Naive thymus-derived CD8-positive, alpha-beta T cell (primary cell): ENCODE measurements around the gene L3MBTL1. TPM values are rescaled to one million over a fixed set of nuclear protein-coding genes. Genes with fewer than 3 reads are reported as not detected.
A peak's percentile ranks its signal among the peaks of the same experiment; 100 is the strongest.

Experiments used
- ATAC-seq, 2 donors: fragments of 150-1000 bp; cut with Tn5 transposase in 1 of 2; sonication (Bioruptor Pico), chemical (Tn5 transposase) in 1 of 2; 1 replicate in 1 of 2; 2 replicates in 1 of 2; pipeline ENCODE4 v1.10.0; 2021; ENCODE audit warnings: mild to moderate bottlenecking in 2 of 2, moderate library complexity in 2 of 2
- POLR2A ChIA-PET: fragments of 350-600 bp; sonication (Branson Sonifier 250); formaldehyde crosslinking; loops from one replicate; lab custom pipeline; 2021; ENCODE audit warnings: antibody characterized with exemption; lab: Charles Lee
- DNase-seq, 10 donors: peaks; one replicate each; pipeline versions ENCODE4 v3.0.0 to v3.0.0-alpha.2; 2020 to 2022
- H3K27ac Mint-ChIP-seq, 10 donors: one replicate each; pipeline ENCODE4 v1.8.0; 2020 to 2022; ENCODE audit warnings: mild to moderate bottlenecking in 10 of 10, mixed read lengths in 10 of 10, moderate library complexity in 4 of 10, inconsistent platforms in 1 of 10
- H3K27me3 Mint-ChIP-seq, 5 donors: one replicate each; pipeline ENCODE4 v1.8.0; 2021 to 2022; ENCODE audit warnings: mixed read lengths in 5 of 5
- H3K36me3 Mint-ChIP-seq, 3 donors: one replicate each; pipeline ENCODE4 v1.8.0; 2020 to 2022; ENCODE audit warnings: mixed read lengths in 3 of 3, mild to moderate bottlenecking in 2 of 3, inconsistent platforms in 1 of 3
- H3K4me1 Mint-ChIP-seq, 4 donors: one replicate each; pipeline ENCODE4 v1.8.0; 2021 to 2022; ENCODE audit warnings: mixed read lengths in 4 of 4
- H3K4me3 Mint-ChIP-seq, 10 donors: one replicate each; pipeline ENCODE4 v1.8.0; 2020 to 2022; ENCODE audit warnings: mild to moderate bottlenecking in 10 of 10, mixed read lengths in 10 of 10, moderate library complexity in 6 of 10, inconsistent platforms in 1 of 10
- H3K9me3 Mint-ChIP-seq, 9 donors: one replicate each; pipeline ENCODE4 v1.8.0; 2020 to 2022; ENCODE audit warnings: mixed read lengths in 9 of 9, mild to moderate bottlenecking in 3 of 9, inconsistent platforms in 1 of 9, moderate library complexity in 1 of 9
- polyA plus RNA-seq, 3 donors: library from polyadenylated mRNA; unstranded; fragments of 300-500 nt; fragmentation: Illumina TruSeq; gene quantifications; one replicate each; pipeline ENCODE4 v1.2.3, GENCODE V29; 2021
- total RNA-seq, 8 experiments: library from RNA in 2 of 8; stranded (reverse) in 2 of 8; gene quantifications; one replicate each; pipeline ENCODE4 v1.2.3 and lab custom pipeline; 2021 to 2026

L3MBTL1 gene
- total and polyA plus RNA-seq, 5 experiments from 2014 or later: 0.66 to 27.2 (median 1.7) TPM

DNA sequence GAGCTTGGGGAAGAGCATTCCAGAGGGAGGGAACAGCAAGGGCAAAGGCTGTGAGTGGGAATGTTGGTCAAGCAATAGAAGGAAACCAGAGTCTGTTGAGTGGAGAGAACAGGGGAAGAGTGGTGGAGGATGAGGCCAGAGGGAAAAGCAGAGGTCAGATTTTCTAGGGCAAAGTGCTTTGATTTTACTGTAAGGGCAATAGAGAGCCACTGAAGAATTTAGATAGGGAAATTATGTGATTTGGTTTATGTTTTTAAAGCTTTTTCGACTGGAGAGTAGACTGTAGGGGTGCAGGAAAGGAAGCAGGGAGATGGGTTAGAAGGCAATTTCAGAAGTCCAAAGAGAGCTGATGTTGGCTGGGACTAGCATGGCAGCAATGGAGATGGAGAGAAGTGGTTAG, 4.4 kb downstream of the L3MBTL1 start:
- no peaks in the 10 kb centered on the region for H3K9me3 Mint-ChIP-seq
- peaks cover 20 to 31% (median 25%) of the 10 kb centered on the region in 4 donors for H3K4me1 Mint-ChIP-seq
- H3K27ac Mint-ChIP-seq: no peak overlapping the region
- POLR2A ChIA-PET: interaction anchor here (0.7 kb wide), 1 partner anchor 13 kb away, joined by 3 read pairs; no protein-coding TSS in a partner anchor
- peaks cover 0 to 8% (median 0%) of the 10 kb centered on the region in 3 donors for H3K36me3 Mint-ChIP-seq
- no peak overlapping the region for H3K4me3 Mint-ChIP-seq
- DNase-seq (no peak), ATAC-seq (no peak)
- H3K27me3 Mint-ChIP-seq: peaks cover 0 to 26% (median 16%) of the 10 kb centered on the region in 5 donors

DNA sequence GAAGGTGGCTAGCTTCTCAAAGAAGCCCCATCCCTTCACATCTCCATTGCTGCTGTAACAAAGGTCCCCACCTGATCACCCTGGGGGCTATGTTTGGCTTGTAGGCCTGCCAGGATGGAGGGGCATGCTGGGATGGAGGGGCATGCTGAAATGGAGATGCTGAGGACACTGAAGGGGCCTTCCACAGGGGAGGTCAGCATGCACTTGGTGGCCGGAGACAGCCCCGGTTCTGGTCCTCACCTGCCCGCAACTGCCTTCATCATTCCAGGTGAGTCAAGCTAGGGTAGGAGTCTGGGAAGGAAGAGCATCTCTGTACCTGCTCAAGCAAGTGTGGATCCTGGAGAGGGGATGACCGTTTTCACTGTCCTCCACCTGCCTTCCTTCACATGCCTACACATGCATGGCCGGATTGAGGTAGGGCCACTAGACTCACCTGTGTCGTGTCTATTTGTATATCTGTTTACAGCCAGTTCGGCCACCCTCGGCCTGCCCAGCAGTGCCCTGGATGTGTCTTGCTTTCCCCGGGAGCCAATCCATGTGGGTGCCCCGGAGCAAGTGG, 6.0 kb downstream of the L3MBTL1 start:
- POLR2A ChIA-PET: interaction anchor here (1.8 kb wide), 1 partner anchor 56 kb away, joined by 23 read pairs; the partner anchor contains the start of gene SRSF6
- H3K4me1 Mint-ChIP-seq: peaks cover 20 to 30% (median 27%) of the 10 kb centered on the region in 4 donors
- DNase-seq: peak in 2 of 10 donors; percentile 8 to 12

DNA sequence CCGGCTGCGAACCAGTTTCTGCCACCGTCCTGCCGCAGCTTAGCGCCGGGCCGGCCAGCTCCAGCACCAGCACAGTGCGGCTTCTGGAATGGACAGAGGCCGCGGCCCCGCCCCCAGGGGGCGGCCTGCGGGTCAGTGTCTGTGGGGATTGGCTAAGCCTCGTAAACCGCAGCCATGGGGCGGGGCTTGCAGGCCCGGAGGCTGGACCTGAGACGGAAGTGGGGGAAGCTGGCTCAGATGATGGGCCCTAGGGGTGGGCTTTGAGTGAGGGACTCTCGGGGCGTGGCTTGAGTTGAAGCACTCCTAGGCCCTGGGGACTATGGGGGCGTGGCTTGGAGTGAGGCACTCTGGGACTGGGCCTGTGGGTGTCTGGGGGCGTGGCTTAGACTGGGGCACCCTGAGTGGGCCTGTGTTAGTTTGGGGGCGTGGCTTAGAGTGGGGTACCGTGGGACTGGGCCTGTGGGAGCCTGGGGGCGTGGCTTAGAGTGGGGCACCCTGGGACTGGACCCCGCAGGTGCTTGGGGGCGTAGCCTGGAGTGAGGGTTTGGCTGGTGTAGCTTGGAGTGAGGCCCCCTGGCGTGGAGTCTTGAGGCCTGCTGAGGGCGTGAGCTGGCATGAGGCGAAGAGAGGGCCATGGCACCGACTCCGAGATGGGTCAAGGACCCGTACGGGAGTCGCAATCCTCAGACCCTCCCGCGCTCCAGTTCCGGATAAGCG, 6.6 kb downstream of the L3MBTL1 start:
- peak; percentile 86 to 90 for ATAC-seq
- H3K27me3 Mint-ChIP-seq: peaks cover 0 to 12% (median 5%) of the 10 kb centered on the region in 5 donors
- peaks cover 0 to 12% (median 0%) of the 10 kb centered on the region in 3 donors for H3K36me3 Mint-ChIP-seq
- H3K4me3 Mint-ChIP-seq: peak overlapping the region; percentile 88 to 96 (median 92)
- POLR2A ChIA-PET: interaction anchor here (0.6 to 1.8 kb wide), 6 partner anchors 11 to 77 kb away, joined by 3 to 23 read pairs (median 3); partner anchors contain the start of genes IFT52 and SRSF6
- H3K9me3 Mint-ChIP-seq: no peaks in the 10 kb centered on the region
- H3K4me1 Mint-ChIP-seq: peaks cover 20 to 25% (median 22%) of the 10 kb centered on the region in 4 donors
- peak overlapping the region; percentile 84 to 97 (median 92) for H3K27ac Mint-ChIP-seq
- peak; percentile 80 to 98 (median 93) for DNase-seq

More for the DNA sequence above, 6.0 kb downstream of the L3MBTL1 start:
- Mint-ChIP-seq H3K9me3 (no peaks in the 10 kb centered on the region), H3K27me3 (peaks cover 0 to 18% (median 11%) of the 10 kb centered on the region in 5 donors), H3K27ac (peak overlapping the region in 7 of 10 donors; percentile 34 to 97 (median 66)), H3K36me3 (peaks cover 0 to 12% (median 0%) of the 10 kb centered on the region in 3 donors), H3K4me3 (peak overlapping the region; percentile 39 to 96 (median 92))
- ATAC-seq: no peak

DNA sequence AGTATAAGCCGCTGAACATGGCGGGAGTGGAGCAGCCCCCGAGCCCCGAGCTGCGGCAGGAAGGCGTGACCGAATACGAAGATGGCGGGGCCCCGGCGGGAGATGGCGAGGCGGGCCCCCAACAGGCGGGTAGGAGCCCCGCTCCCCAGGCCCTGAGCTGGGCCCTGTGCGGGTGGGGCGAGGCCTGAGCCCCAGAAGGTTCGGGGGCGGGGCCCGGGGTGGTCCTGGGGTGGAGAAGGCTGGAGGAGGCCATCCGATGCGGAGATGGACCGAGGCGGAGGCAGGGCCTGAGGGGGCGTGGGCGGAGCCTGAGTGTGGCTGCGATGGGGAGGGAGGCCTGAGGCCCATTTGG, 7.1 kb downstream of the L3MBTL1 start:
- Mint-ChIP-seq H3K9me3 (no peaks in the 10 kb centered on the region), H3K27ac (peak overlapping the region; percentile 84 to 97 (median 92)), H3K27me3 (peaks cover 0 to 7% (median 2%) of the 10 kb centered on the region in 5 donors), H3K4me1 (peaks cover 20 to 24% (median 22%) of the 10 kb centered on the region in 4 donors), H3K4me3 (peak overlapping the region; percentile 88 to 96 (median 92)), H3K36me3 (peaks cover 0 to 9% (median 0%) of the 10 kb centered on the region in 3 donors)
- DNase-seq: peak in 2 of 10 donors; percentile 33 to 68
- ATAC-seq: peak; percentile 34 to 50
- POLR2A ChIA-PET: interaction anchor here (0.6 to 1.8 kb wide), 6 partner anchors 12 to 76 kb away, joined by 3 to 23 read pairs (median 3); partner anchors contain the start of genes IFT52 and SRSF6

DNA sequence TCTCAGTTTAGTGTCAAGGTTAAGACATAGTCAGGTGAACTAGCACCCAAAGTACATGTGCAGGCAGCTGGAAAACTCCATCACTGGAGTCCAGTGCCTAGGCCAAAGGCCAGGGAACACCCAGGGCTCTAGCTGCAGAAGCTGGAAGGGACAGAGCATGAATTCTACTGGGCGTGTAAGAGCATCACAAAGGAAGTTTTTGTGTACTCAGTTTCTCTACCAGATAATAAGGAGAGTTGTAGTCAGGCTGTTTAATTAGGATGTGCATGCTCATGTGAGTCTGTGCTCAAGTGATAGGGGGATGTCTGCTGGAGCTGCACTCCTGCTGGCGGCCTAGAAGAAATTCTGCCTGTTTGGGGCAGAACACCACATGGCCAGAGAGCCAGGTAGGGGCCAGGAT, 8.1 kb downstream of the L3MBTL1 start:
- H3K4me1 Mint-ChIP-seq: peaks cover 20 to 24% (median 22%) of the 10 kb centered on the region in 4 donors
- ATAC-seq (no peak), DNase-seq (no peak)
- peaks cover 0 to 5% (median 0%) of the 10 kb centered on the region in 9 donors for H3K9me3 Mint-ChIP-seq
- H3K36me3 Mint-ChIP-seq: peaks cover 0 to 9% (median 7%) of the 10 kb centered on the region in 3 donors
- POLR2A ChIA-PET: interaction anchor here (0.8 to 1.6 kb wide), 2 partner anchors 18 to 58 kb away, joined by 3 to 5 read pairs; partner anchors contain the start of gene SRSF6
- H3K27ac Mint-ChIP-seq: peak overlapping the region in 5 of 10 donors; percentile 17 to 54 (median 29)
- peaks cover 0 to 5% (median 2%) of the 10 kb centered on the region in 5 donors for H3K27me3 Mint-ChIP-seq
- H3K4me3 Mint-ChIP-seq: peak overlapping the region; percentile 29 to 96 (median 90)

DNA sequence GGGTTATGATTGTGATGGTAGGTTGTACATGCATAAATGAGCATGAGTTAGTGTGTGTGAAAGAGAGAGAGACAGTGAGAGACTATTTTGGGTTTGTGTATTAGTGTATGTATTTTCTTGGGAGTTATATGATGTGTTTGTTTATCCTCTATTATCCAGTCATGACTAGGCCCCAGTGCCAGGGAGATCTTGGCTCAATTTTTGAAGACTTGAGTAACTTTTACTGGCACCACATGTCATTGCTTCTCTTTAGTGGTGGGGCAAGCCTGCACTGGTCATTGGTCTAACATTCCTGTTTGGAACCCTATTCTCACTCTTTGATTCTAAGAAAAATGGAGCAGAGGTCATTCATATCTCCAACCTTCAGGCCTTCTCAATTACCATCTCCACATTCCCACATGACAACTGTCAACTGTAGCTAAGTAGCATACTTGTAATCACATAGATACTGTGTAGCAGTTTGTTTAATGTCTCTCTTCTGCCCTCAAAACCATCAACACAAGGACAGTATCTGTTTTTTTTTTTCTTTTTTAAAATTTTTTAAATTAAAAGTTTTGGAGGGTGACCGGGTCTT, 8.8 kb downstream of the L3MBTL1 start:
- Mint-ChIP-seq H3K4me1 (peaks cover 20 to 24% (median 22%) of the 10 kb centered on the region in 4 donors), H3K27me3 (peaks cover 0 to 5% (median 4%) of the 10 kb centered on the region in 5 donors), H3K9me3 (peaks cover 0 to 5% (median 0%) of the 10 kb centered on the region in 9 donors), H3K4me3 (peak overlapping the region in 3 of 10 donors; percentile 13 to 40 (median 33)), H3K36me3 (peaks cover 0 to 9% (median 9%) of the 10 kb centered on the region in 3 donors), H3K27ac (no peak overlapping the region)
- DNase-seq (no peak), ATAC-seq (no peak)
- POLR2A ChIA-PET: interaction anchor here (0.8 to 1.6 kb wide), 2 partner anchors 17 to 59 kb away, joined by 3 to 5 read pairs; partner anchors contain the start of gene SRSF6

DNA sequence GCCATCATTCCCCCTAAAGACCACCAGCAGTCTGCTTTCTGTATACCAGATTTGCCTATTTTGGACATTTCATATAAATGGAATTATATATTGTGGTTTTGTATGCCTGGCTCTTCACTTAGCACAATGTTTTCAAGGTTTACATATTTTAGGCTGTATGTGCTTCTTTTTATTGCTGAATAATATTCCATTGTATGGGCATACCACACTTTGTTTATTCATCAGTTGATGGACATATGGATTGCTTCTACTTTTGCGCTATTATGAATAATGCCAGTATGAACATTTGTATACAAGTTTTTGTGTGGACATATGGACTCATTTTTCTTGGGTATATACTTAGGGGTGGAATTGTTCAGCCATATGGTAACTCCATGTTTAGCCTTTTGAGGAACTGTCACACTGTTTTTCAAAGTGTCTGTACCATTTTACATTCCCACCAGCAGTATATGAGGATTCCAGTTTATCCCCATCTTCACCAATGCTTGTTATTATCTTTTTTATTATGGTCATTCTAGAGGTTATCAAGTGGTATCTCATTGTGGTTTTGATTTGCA, 12.7 kb downstream of the L3MBTL1 start:
- Mint-ChIP-seq H3K27ac (no peak overlapping the region), H3K27me3 (peaks cover 0 to 4% (median 0%) of the 10 kb centered on the region in 5 donors), H3K4me1 (peaks cover 8 to 17% (median 15%) of the 10 kb centered on the region in 4 donors), H3K4me3 (no peak overlapping the region), H3K36me3 (peaks cover 7 to 9% (median 9%) of the 10 kb centered on the region in 3 donors), H3K9me3 (peaks cover 0 to 8% (median 0%) of the 10 kb centered on the region in 9 donors)
- no peak for DNase-seq
- POLR2A ChIA-PET: no interaction called here
- ATAC-seq: no peak

DNA sequence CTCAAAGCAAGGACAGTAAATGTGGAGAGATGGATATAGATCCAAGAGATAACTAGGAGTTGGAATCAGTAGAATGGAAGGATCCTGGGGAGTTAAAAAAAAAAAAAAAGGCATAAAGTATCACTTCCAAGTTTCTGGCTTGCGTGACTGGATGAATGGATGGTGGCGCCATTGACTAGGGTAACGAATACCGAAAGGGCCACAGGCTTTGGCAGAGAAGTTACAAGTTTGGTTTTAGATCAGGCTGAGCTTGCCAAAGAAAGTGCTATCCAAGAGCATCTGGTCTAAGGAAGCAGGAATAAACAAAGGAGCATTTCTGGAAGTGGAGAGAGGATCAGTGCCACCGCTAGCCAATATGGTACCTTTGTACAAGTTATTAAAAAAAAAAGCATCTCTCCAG, 17.5 kb downstream of the L3MBTL1 start:
- no peak overlapping the region for H3K4me3 Mint-ChIP-seq
- ATAC-seq: no peak
- H3K36me3 Mint-ChIP-seq: peaks cover 6 to 7% (median 6%) of the 10 kb centered on the region in 3 donors
- POLR2A ChIA-PET: no interaction called here
- no peak overlapping the region for H3K27ac Mint-ChIP-seq
- peaks cover 0 to 4% (median 3%) of the 10 kb centered on the region in 5 donors for H3K27me3 Mint-ChIP-seq
- DNase-seq: no peak
- H3K4me1 Mint-ChIP-seq: peaks cover 0 to 6% (median 0%) of the 10 kb centered on the region in 4 donors
- peaks cover 0 to 8% (median 0%) of the 10 kb centered on the region in 9 donors for H3K9me3 Mint-ChIP-seq

DNA sequence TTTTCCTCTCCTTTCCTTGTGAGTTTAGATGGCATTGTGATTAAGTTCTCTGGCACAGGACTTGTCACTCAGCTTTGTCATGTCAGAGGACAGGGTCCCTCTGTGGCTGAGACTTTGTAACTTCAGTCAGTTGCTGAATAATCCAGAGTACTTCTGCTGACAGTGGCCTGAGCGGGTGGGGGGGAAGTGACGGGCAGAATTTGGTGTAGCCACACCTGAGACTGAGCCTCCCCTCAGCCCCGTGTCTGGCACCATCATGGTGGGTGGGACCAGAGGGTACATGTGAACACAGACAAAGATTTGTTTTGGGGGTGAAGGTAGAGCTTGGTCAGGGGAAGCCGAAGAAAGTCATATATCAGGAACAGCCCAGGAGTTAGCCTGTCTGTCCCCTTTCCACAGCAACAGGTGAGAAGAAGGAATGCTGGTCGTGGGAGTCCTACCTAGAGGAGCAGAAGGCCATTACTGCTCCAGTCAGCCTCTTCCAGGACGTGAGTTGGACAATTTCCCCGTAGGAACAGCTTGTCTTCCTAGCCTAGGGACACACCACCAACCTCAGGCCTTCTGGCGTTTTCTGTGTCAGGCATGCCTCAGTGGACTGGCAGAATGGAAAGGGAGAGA, 20.9 kb downstream of the L3MBTL1 start:
- Mint-ChIP-seq H3K27ac (peak overlapping the region in 1 of 10 donors; percentile 3), H3K4me1 (peaks cover 0 to 6% (median 0%) of the 10 kb centered on the region in 4 donors), H3K9me3 (peaks cover 0 to 8% (median 0%) of the 10 kb centered on the region in 9 donors), H3K27me3 (peaks cover 0 to 4% (median 2%) of the 10 kb centered on the region in 5 donors), H3K36me3 (peaks cover 0 to 8% (median 7%) of the 10 kb centered on the region in 3 donors), H3K4me3 (no peak overlapping the region)
- POLR2A ChIA-PET: no interaction called here
- ATAC-seq (no peak), DNase-seq (no peak)

DNA sequence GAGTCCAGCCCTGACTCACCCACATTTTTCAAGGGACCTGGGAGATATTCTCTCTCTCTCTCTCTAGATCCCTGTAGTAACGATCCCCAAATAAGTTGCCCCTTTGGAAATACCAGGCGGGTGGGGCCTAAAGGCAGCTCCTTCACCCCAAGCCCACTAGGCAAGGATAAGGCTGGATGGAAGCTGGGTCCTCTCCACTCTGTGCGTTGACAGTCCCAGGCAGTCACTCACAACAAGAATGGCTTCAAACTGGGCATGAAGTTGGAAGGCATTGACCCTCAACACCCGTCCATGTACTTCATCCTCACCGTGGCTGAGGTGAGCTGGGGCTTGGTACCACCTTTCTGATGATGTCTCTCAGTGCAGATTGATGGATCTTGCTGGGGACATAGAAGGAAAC, 21.6 kb downstream of the L3MBTL1 start:
- Mint-ChIP-seq H3K4me3 (no peak overlapping the region), H3K36me3 (peaks cover 0 to 8% (median 7%) of the 10 kb centered on the region in 3 donors), H3K27ac (peak overlapping the region in 1 of 10 donors; percentile 36), H3K9me3 (peaks cover 0 to 8% (median 0%) of the 10 kb centered on the region in 9 donors), H3K4me1 (peaks cover 0 to 6% (median 0%) of the 10 kb centered on the region in 4 donors), H3K27me3 (peaks cover 0 to 4% (median 2%) of the 10 kb centered on the region in 5 donors)
- POLR2A ChIA-PET: no interaction called here
- ATAC-seq: no peak
- no peak for DNase-seq

DNA sequence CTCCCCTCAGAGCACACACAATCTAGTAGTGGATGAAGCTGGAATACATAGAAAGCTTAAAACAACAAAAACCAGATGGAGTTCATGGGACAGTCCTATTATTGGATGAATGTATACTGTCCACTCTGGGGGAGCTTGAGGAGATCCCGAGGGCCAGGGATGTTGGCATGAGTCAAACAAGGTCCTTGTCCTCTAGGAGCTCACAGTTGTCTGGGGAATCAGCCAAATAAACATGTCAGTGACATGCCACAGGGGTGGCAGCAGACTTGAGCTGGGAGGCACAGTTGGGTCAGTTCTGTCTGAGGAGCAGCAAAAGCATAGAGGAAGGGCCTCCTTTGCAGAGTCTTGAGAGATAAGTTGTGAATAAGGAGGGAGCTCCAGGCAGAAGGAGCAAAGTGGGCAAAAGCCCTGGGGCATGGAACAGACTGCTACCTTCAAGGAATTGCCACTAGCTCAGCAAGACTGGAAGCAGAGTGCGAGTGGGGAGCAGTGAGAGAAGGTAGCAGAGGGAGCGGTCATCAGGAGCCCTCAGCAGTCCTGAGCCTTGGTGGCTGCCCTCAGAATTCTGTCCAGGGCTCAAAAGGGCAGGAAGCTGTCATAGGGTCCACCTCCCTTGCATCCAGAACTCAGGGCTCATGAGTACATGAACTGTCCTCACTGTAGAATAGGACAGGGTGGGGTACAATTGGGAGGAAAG, 22.1 kb downstream of the L3MBTL1 start:
- Mint-ChIP-seq H3K27me3 (peaks cover 0 to 4% (median 2%) of the 10 kb centered on the region in 5 donors), H3K4me1 (peaks cover 0 to 6% (median 0%) of the 10 kb centered on the region in 4 donors), H3K4me3 (peak overlapping the region in 1 of 10 donors; percentile 45), H3K9me3 (peaks cover 0 to 3% (median 0%) of the 10 kb centered on the region in 9 donors), H3K27ac (peak overlapping the region in 2 of 10 donors; percentile 36 to 62), H3K36me3 (peaks cover 0 to 8% (median 1%) of the 10 kb centered on the region in 3 donors)
- POLR2A ChIA-PET: no interaction called here
- DNase-seq (no peak), ATAC-seq (no peak)
